ENCODE data around the gene EIF3I.
"Not testable (repeated sequence)": the region's sequence is repeated elsewhere in the genome, so short reads cannot be mapped to it uniquely, and the experiment has no call there.

Gene EIF3I

GRCh38 chr1:32232558-32233304 lies 10.5 kb downstream of the EIF3I start:
- no peak for DNase-seq (ENCODE audit: low read depth)

- no peak for DNase-seq (ENCODE audit: low read depth)
Measured at GRCh38 chr1:32234792-32235191, 12.6 kb downstream of the EIF3I start.

- DNase-seq (ENCODE audit: low read depth) = no peak
Measured at GRCh38 chr1:32239337-32239736, 17.1 kb downstream of the EIF3I start.

DNA sequence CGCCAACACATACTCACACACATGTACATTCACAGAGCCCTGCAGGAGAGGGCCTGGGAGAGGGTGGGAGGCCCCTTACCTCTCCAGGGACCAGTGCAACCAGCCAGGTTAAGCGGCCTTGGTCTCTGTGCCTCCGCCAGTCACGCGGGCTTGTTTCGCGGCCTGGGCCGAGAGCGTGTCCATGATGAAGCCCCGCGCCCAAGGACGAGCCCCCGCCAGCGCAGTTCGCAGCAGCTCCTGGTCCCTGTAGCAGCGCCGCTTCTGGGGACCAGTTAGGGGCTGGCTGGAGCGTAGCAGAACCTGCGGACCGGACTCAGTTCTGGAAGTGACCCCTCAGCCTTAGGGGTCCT lies 17.6 kb downstream of the EIF3I start:
- DNase-seq (ENCODE audit: low read depth) = no peak

GRCh38 chr1:32240140-32240951 lies 18.1 kb downstream of the EIF3I start:
- DNase-seq (ENCODE audit: low read depth) = no peak

- DNase-seq (ENCODE audit: low read depth) = no peak
Measured at GRCh38 chr1:32241001-32241763, 19.0 kb downstream of the EIF3I start.

DNA sequence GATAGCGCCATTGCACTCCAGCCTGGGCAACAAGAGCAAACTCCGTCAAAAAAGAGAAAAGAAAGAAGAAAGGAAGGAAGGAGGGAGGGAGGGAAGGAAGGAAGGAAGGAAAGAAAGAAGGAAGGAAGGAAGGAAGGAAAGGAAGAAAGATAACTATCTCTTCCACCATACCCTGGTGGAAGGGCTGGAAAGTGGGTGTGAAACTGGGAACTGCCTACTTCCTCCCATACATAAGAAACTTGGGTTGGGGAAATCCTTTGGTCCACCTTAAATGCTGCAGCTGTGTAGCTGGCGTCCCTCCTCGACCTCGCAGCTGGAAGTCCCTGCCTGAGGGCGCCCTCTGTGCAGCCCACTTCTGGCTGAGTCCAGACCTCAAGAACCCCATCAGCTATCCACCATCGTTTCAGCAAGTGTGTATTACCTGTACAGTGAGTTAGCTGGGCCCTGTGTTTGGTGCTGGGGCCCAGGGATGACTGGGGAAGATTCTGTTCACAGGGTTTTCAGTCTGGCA lies 20.2 kb downstream of the EIF3I start:
- DNase-seq (ENCODE audit: low read depth) = no peak

DNA sequence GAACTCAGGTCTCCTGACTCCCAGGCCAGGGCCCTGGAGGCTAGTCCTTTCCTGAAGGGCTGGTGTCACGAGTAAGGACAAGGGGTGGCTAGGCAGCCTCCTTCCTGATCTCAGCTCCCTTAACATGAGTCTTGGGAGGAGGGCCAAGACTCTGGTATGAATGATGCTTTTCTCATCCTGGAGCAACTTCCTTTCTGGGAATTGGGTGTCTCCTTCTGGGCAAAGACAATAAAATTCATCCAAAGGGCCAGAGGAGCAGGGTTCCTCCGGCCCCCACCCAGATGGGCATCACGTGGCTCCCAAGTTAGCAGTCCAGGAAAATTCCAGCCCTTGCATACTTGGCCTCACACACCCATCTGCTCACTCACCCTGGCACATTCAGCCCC lies 24.7 kb downstream of the EIF3I start, which contains the start of gene FAM167B:
TSS of gene FAM167B (plus strand) at position 335 of the 386 bp plus-strand sequence. CDS start 200 bp downstream, outside the sequence.
- DNase-seq (ENCODE audit: low read depth) = no peak

GRCh38 chr1:32247452-32247851 lies 25.2 kb downstream of the EIF3I start:
- DNase-seq (ENCODE audit: low read depth) = no peak

DNA sequence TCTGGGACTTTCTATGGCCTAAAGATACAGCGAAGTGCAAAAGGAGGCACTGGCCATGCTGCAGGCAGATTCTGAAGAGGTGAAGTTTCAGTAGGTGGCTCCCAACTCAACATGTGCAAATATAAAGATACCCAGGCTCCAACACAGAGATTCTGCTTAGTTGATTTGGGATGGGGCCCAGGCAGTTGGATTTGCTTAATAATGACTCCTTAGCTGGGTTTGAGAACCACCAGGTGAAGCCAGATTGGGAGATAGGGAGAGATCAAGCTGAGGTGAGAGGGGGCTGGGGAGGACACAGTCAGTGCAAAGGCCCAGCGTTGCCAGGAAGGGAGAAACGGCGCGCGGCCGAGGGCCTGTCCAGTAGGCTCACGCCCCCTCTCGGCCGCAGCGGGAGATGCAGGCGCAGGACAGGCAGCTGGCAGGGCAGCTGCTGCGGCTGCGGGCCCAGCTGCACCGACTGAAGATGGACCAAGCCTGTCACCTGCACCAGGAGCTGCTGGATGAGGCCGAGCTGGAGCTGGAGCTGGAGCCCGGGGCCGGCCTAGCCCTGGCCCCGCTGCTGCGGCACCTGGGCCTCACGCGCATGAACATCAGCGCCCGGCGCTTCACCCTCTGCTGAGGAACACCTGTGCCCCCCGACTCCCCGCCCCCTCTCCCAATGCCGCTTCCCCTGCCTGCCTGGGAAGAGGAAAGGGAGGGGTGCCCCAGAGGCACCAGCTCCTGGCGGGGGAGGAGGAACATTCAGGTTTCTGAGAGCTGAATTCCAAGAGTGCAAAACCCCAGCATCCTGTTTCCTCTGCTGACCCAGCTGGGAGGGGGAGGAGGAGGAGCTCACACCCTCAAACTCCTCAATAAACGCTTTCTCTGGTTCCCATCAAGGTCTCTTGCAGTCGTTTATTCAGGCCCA lies 26.0 kb downstream of the EIF3I start:
- peak; percentile 55 for DNase-seq (ENCODE audit: low read depth)

- peak; percentile 29 for DNase-seq (ENCODE audit: low read depth)
Measured at GRCh38 chr1:32249831-32250525, 27.8 kb downstream of the EIF3I start.

GRCh38 chr1:32250893-32251716 lies 28.9 kb downstream of the EIF3I start, which contains the start of gene LCK:
Gene LCK, plus strand, starts transcription at chr1:32251265. Its CDS starts 23,065 bp downstream, at chr1:32274330.
- no peak for DNase-seq (ENCODE audit: low read depth)

DNA sequence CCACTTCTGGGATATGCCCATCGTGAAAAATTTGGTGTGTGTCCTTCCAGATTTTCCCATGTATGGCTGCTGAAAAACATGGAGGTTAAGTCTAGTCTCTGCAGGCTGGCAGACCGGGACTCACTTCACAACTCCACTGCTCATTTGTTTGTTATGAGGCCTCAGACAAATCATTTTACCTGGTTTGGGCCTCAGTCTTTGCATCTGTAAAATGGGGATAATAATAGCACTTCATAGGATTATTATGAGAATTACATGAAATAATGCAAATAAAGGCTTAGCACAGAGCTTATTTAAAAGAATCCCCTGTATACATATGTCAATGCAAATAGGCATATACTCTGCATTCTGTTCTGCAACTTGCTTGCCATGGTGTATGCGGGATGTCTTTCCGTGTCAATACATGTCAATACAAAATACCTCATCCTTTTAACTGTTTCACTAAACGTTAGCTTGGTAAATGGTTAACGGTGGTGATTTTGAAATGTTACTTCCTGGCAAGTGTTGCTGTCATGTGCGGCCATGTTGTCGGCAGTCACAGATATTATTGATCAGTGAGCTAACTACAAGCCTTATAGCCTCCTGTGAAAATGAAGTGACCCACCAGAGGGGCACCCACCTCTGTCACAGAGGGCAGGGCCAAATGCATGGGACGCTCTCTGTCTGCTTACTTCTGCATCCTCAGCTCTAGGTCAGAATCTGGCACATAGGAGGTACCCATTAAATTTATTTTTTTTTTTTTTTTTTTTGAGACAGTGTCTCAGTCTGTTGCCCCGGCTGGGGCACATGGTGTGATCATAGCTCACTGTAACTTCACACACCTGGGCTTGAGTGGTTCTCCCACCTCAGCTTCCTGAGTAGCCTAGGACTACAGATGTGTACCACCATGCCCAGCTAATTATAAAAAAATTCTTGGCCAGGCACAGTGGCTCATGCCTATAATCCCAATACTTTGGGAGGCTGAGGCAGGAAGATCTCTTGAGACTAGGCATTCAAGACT lies 33.2 kb downstream of the EIF3I start:
- no peak for DNase-seq (ENCODE audit: low read depth)

- no peak for DNase-seq (ENCODE audit: low read depth)
Measured at GRCh38 chr1:32256473-32257226, 34.4 kb downstream of the EIF3I start.

GRCh38 chr1:32257227-32257508 lies 35.0 kb downstream of the EIF3I start:
- no peak for DNase-seq (ENCODE audit: low read depth)

DNA sequence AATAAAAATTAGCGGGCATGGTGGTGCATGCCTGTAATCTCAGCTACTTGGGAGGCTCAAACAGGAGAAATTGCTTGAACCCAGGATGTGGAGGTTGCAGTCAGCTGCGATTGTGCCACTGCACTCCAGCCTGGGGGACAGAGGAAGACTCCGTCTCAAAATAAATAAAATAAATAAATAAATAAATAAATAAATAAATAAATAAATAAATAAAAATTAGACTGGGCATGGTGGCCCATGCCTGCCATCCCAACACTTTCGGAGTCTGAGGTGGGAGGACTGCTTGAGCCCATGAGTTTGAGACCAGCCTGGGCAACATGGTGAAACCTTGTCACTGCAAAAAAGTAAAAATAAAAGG lies 41.0 kb downstream of the EIF3I start:
- DNase-seq (ENCODE audit: low read depth) = not testable (repeated sequence)

DNA sequence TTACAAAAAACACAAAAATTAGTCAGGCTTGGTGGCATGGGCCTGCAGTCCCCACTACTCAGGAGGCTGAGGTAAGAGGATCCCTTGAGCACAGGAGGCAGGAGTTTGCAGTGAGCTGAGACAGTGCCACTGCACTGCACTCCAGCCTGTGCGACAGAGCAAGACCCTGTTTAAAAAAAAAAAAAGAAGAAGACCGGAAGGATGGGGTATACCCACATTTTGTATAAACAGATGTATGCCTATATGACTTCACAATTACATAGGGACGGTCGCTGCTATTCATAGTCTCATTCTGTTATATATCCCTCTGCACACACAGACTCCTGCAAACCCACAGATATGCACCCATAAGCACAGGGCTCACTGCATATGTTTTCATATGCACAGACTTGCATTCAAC lies 41.5 kb downstream of the EIF3I start:
- no peak for DNase-seq (ENCODE audit: low read depth)

DNA sequence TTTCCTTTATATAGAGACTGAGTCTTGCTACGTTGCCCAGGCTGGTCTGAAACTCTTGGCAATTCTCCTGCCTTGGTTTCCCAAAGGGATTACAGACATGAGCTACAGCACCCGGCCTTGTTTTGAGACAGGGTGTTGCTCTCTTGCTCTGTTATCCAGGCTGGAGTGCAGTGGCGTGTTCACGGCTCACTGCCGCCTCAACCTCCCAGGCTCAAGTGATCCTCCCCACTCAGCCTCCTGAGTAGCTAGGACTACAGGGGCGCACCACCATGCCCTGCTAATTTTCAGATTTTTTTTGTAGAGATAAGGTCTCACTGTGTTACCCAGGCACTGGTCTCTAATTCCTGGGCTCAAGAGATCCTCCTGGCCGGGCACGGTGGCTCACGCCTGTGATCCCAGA lies 43.6 kb downstream of the EIF3I start:
- DNase-seq (ENCODE audit: low read depth) = no peak
